Measurements from ENCODE around the gene SLC14A1. TPM values are rescaled to one million over a fixed set of nuclear protein-coding genes. Genes with fewer than 3 reads are reported as not detected.

Gene SLC14A1
- total and polyA plus RNA-seq, 2 of the 8 experiments (the other 6 are each of a cell fraction or from before 2014, with no cell fraction given), result 0.18 TPM; not detected in 1

DNA sequence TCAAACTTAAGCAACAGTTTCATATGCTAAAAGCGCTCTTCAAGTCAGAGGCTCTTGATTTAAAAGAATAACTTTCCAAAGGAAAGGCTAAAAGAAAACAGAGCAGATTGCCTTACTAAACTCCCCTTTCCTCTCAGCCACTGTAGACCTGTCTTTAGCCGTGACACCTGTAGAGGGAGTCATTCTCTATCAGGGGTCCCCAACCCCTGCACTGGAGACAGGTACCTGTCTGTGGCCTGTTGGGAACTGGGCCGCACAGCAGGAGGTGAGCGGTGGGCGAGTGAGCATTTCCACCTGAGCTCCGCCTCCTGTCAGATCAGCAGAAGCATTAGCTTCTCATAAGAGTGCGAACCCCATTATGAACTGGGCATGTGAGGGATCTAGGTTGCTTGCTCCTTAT lies 9.6 kb downstream of the SLC14A1 start (continued):
- TF ChIP-seq, protein P1, sequence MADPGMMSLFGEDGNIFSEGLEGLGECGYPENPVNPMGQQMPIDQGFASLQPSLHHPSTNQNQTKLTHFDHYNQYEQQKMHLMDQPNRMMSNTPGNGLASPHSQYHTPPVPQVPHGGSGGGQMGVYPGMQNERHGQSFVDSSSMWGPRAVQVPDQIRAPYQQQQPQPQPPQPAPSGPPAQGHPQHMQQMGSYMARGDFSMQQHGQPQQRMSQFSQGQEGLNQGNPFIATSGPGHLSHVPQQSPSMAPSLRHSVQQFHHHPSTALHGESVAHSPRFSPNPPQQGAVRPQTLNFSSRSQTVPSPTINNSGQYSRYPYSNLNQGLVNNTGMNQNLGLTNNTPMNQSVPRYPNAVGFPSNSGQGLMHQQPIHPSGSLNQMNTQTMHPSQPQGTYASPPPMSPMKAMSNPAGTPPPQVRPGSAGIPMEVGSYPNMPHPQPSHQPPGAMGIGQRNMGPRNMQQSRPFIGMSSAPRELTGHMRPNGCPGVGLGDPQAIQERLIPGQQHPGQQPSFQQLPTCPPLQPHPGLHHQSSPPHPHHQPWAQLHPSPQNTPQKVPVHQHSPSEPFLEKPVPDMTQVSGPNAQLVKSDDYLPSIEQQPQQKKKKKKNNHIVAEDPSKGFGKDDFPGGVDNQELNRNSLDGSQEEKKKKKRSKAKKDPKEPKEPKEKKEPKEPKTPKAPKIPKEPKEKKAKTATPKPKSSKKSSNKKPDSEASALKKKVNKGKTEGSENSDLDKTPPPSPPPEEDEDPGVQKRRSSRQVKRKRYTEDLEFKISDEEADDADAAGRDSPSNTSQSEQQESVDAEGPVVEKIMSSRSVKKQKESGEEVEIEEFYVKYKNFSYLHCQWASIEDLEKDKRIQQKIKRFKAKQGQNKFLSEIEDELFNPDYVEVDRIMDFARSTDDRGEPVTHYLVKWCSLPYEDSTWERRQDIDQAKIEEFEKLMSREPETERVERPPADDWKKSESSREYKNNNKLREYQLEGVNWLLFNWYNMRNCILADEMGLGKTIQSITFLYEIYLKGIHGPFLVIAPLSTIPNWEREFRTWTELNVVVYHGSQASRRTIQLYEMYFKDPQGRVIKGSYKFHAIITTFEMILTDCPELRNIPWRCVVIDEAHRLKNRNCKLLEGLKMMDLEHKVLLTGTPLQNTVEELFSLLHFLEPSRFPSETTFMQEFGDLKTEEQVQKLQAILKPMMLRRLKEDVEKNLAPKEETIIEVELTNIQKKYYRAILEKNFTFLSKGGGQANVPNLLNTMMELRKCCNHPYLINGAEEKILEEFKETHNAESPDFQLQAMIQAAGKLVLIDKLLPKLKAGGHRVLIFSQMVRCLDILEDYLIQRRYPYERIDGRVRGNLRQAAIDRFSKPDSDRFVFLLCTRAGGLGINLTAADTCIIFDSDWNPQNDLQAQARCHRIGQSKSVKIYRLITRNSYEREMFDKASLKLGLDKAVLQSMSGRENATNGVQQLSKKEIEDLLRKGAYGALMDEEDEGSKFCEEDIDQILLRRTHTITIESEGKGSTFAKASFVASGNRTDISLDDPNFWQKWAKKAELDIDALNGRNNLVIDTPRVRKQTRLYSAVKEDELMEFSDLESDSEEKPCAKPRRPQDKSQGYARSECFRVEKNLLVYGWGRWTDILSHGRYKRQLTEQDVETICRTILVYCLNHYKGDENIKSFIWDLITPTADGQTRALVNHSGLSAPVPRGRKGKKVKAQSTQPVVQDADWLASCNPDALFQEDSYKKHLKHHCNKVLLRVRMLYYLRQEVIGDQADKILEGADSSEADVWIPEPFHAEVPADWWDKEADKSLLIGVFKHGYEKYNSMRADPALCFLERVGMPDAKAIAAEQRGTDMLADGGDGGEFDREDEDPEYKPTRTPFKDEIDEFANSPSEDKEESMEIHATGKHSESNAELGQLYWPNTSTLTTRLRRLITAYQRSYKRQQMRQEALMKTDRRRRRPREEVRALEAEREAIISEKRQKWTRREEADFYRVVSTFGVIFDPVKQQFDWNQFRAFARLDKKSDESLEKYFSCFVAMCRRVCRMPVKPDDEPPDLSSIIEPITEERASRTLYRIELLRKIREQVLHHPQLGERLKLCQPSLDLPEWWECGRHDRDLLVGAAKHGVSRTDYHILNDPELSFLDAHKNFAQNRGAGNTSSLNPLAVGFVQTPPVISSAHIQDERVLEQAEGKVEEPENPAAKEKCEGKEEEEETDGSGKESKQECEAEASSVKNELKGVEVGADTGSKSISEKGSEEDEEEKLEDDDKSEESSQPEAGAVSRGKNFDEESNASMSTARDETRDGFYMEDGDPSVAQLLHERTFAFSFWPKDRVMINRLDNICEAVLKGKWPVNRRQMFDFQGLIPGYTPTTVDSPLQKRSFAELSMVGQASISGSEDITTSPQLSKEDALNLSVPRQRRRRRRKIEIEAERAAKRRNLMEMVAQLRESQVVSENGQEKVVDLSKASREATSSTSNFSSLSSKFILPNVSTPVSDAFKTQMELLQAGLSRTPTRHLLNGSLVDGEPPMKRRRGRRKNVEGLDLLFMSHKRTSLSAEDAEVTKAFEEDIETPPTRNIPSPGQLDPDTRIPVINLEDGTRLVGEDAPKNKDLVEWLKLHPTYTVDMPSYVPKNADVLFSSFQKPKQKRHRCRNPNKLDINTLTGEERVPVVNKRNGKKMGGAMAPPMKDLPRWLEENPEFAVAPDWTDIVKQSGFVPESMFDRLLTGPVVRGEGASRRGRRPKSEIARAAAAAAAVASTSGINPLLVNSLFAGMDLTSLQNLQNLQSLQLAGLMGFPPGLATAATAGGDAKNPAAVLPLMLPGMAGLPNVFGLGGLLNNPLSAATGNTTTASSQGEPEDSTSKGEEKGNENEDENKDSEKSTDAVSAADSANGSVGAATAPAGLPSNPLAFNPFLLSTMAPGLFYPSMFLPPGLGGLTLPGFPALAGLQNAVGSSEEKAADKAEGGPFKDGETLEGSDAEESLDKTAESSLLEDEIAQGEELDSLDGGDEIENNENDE (IDR thresholded peaks at IDR 0.05; ENCODE audit: insufficient replicate concordance, low read length), result no peak
